CD1c-positive myeloid dendritic cell (primary cell): ENCODE data around the gene SEC22B.
"Not testable (repeated sequence)": the region's sequence is repeated elsewhere in the genome, so short reads cannot be mapped to it uniquely, and the experiment has no call there.

Experiments used
- DNase-seq: peaks from one replicate; pipeline ENCODE4 v3.0.0-alpha.2; 2016; ENCODE audit errors: extremely low spot score

Gene SEC22B

DNA sequence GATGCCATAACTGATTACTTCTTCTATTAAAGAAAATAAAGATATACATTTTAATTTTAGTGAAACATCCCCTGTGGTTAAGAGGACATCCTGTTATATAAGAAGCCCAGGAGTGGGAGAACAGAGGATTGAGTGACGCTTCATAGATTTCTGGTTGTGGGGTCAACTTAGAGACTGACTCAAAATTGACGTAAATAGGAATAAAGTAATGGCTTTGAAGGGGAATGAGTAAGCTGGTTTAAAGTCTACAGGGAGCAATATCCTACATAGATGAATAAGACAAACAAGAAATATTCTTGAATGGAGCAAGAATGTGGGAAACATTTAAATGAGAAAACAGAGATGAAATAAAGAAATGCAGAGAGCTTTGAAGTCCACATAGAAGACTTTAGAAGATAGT is 60.2 kb downstream of the SEC22B start:
- not testable (repeated sequence) for DNase-seq

DNA sequence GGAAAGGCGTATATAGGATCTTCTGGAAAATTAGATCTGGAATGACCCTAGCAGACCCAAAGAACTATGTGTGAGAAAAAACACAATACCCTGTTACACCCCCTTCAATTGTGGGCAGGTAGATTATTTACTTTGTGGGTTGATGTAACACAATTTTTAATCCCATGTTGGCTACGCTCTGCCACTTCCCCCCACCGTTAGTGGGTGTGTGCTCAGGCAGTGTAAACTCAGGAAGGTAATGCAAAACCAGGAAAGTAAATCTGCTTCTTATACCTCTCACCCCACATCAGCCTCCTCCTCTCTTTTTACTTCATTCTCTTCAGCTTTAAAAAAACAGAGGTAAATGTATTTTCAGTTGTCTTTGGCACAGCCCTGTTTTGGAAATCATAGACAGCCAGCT is 63.2 kb downstream of the SEC22B start:
- DNase-seq: not testable (repeated sequence)

DNA sequence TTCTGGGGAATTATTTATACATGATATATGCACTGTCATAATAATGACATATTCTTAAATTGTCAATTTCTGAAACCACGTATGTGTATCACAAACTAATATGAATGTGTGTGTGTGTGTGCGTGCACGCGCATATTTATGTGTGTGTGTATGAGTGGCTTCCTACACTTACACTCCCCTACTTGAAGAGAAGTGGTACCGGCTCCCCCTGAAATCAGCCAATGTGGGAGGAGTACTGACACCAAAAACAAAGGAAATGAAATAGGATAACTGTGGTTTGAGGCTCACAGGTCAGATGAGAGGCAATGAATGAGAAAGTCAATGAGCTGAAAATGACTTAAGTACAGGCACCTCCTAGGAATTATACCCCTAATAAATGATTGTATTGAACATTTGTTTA is 64.1 kb downstream of the SEC22B start:
- DNase-seq: not testable (repeated sequence)

DNA sequence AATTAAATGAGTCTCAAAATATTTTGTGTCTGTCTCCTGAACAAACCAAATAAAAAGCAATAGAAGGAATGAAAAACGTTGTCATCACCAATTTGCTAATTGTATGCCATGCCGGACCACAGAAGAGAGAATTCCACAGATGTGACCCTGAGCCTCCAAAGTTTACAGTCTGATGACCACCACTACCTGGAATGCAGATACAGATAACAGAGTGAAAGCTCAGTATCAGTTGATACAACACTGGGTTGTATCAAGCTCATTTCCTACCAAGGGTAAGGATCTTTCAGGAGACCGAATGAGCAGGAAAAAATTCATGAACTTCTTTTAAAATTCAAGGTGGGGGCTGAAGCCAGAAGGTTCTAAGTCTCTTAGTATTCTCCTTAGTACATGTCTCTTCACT is 64.5 kb downstream of the SEC22B start:
- DNase-seq: not testable (repeated sequence)

DNA sequence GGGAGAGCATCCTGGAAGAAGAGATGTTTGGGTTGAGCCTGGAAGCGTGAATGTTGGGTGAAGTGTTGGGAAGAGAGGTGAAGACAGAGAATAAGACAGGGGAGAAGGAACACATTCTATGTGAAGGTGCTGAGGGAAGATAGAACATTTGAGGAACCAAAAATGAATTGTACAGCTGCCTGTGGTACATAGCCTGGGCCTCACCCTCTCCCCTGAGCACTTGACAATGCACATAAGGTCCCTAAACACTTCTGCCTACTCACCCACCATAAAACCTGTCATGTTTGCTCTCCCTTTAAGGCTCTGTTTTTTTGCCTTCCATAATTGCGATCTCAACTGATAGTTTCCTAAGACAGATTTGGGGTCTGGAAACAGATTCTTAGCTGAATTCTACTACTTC is 65.3 kb downstream of the SEC22B start:
- not testable (repeated sequence) for DNase-seq

DNA sequence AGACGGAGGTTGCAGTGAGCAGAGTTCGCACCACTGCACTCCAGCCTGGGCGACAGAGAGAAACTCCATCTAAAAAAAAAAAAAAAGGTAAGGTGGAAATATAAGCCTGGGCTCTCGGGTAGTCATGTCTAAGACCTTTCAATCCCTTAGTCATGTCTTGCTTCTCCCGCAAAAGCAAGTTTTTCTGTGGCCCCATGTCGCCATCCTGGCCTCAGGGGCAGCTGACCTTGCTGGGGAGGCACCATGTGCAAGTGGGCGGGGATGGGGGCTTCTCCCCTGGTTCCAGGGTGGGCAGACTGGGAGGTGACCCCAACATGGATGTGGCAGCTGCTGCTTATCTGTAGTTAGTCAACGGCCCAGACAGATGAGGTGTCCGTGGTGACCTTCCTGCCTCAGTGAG is 66.7 kb downstream of the SEC22B start:
- DNase-seq: not testable (repeated sequence)

DNA sequence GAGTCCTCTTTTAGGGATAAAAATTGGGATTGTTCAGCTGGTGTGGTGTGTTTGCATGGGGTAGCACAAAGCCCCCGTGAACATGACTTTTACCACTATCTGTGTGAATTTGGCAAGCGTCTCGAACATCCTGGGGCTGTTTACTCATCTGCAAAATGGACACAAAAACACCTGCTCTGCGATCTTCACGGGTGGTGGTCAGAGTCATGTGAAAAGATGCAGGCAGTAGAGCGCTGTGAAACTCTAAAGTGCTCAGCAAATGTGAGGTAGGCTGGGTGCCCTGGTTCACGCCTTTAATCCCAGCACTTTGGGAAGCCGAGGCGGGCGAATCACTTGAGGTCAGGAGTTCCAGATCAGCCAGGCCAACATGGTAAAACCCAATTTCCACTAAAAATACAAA is 67.1 kb downstream of the SEC22B start:
- DNase-seq: not testable (repeated sequence)

DNA sequence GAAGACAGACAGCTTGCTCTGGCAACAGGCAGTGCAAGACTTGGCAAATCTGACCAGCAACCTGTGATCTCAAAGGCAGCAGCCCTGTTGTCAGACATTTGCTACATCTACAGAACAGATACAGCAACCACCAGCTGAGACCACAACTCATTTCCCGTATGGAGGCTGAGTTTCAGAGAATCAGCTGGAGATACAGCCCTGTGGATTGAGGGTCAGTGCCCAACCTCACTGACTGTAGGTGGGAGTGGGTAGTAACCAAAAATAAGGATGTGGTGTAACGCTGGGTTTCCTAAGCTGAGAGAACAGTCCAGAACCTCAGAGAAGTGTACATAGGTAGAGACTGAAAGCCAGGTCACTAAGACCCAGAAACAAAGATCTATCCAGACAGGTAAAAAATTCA is 71.0 kb downstream of the SEC22B start:
- DNase-seq: peak; percentile 9

DNA sequence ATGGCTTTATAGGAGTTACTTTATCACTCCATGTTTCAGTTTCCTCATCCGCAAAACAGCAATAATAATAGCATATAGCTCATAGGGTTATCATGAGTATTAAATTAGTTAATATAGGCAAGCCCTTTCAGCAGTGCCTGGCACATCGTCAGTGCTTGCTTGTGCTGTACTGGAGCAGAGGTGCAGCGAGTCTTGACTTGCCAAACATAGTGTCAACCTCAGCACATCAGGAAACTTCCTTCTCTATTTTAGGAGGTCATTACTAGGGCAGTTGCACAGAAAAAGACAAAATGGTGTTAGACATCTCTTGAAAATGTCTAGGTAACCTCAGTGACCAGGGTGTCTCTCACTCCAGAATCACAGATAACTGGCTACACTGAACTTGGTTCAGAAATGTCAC is 72.6 kb downstream of the SEC22B start:
- DNase-seq: not testable (repeated sequence)

DNA sequence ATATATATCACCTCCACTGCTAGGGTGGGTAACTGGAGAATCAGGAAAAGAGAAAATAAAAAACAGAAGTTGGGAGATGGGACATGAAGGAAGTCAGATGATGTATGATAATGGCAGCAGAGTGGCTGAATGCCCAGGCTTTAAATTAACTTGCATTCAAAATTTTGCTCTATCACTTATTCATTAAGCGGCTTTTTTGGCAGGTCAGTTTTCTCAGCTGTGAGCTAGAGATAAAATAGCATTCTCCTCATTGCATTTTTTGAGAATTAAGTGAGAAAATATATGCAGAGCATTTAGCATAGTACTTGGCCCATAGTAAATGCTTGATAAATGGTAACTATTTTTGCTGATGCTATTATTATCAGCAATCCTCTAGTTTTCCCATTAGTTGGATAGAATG is 74.7 kb downstream of the SEC22B start:
- not testable (repeated sequence) for DNase-seq
